WTC11 (cell line): Measurements from ENCODE around the gene RPS6KA2. TPM values are rescaled to one million over a fixed set of nuclear protein-coding genes. Genes with fewer than 3 reads are reported as not detected.

Source experiments
- ATAC-seq: fragments of 200-7000 bp; cut with Tn5 transposase; 2 replicates; pipeline ENCODE4 v1.10.0; 2021; ENCODE audit warnings: mild to moderate bottlenecking, moderate library complexity
- CTCF ChIA-PET: fragments of 300-600 bp; sonication (Branson Sonifier 250); formaldehyde crosslinking; loops from one replicate; lab custom pipeline; 2021; ENCODE audit warnings: antibody characterized with exemption; lab: Charles Lee
- POLR2A ChIA-PET: fragments of 350-600 bp; sonication (Branson Sonifier 250); formaldehyde crosslinking; loops from one replicate; lab custom pipeline; 2021; ENCODE audit warnings: antibody characterized with exemption; lab: Charles Lee
- DNase-seq: peaks from one replicate; pipeline ENCODE4 v3.0.0; 2021; ENCODE audit warnings: low spot score
- H3K27ac Mint-ChIP-seq: 2 replicates; pipeline ENCODE4 v1.8.0; 2021; ENCODE audit warnings: mixed read lengths
- H3K27me3 Mint-ChIP-seq: 2 replicates; pipeline ENCODE4 v1.8.0; 2021; ENCODE audit warnings: low read depth, mild to moderate bottlenecking, moderate library complexity, mixed read lengths
- H3K36me3 Mint-ChIP-seq: 2 replicates; pipeline ENCODE4 v1.8.0; 2021; ENCODE audit warnings: mixed read lengths
- H3K4me1 Mint-ChIP-seq: 2 replicates; pipeline ENCODE4 v1.8.0; 2022; ENCODE audit warnings: mixed read lengths
- H3K4me3 Mint-ChIP-seq: 2 replicates; pipeline ENCODE4 v1.8.0; 2021; ENCODE audit warnings: mild to moderate bottlenecking, moderate library complexity, mixed read lengths
- H3K9me3 Mint-ChIP-seq: 2 replicates; pipeline ENCODE4 v1.8.0; 2021; ENCODE audit warnings: mixed read lengths
- EMX1 ChIP-seq: fragments of 250-450 bp; sonication (Bioruptor Pico); IDR thresholded peaks from 2 replicates; pipeline ENCODE4 v1.8.0; 2021; ENCODE audit warnings: mild to moderate bottlenecking
- ESRRA ChIP-seq: sonication (generic); formaldehyde crosslinking; IDR thresholded peaks from 2 replicates; pipeline ENCODE4 v1.8.1; 2022; ENCODE audit warnings: mild to moderate bottlenecking, missing genetic modification reagents, borderline replicate concordance
- ETV6 ChIP-seq: sonication (generic); formaldehyde crosslinking; IDR thresholded peaks from 2 replicates; pipeline ENCODE4 v1.8.1; 2022; ENCODE audit warnings: mild to moderate bottlenecking, missing genetic modification reagents
- FOXJ3 ChIP-seq: sonication (generic); formaldehyde crosslinking; IDR thresholded peaks from 2 replicates; pipeline ENCODE4 v1.9.0; 2021; ENCODE audit warnings: missing genetic modification reagents, mild to moderate bottlenecking, borderline replicate concordance
- FOXP4 ChIP-seq: sonication (generic); formaldehyde crosslinking; IDR thresholded peaks from 2 replicates; pipeline ENCODE4 v1.8.0; 2022; ENCODE audit warnings: mild to moderate bottlenecking, missing genetic modification reagents
- HMGA2 ChIP-seq: fragments of 250-450 bp; sonication (Bioruptor Pico); IDR thresholded peaks from 2 replicates; pipeline ENCODE4 v1.4.0; 2021; ENCODE audit warnings: mild to moderate bottlenecking, moderate library complexity
- KAT7 ChIP-seq: sonication (generic); formaldehyde crosslinking; IDR thresholded peaks from 2 replicates; pipeline ENCODE4 v1.8.1; 2023; ENCODE audit warnings: missing genetic modification reagents, mild to moderate bottlenecking, borderline replicate concordance
- MAX ChIP-seq: sonication (generic); formaldehyde crosslinking; IDR thresholded peaks from 2 replicates; pipeline ENCODE4 v1.8.0; 2022; ENCODE audit warnings: mild to moderate bottlenecking, missing genetic modification reagents
- MLX ChIP-seq: sonication (generic); formaldehyde crosslinking; IDR thresholded peaks from 2 replicates; pipeline ENCODE4 v1.8.1; 2023; ENCODE audit warnings: mild to moderate bottlenecking, missing genetic modification reagents, moderate library complexity
- MXD4 ChIP-seq: fragments of 250-450 bp; sonication (Bioruptor Pico); IDR thresholded peaks from 2 replicates; pipeline ENCODE4 v1.8.0; 2021; ENCODE audit warnings: mild to moderate bottlenecking, moderate library complexity, borderline replicate concordance
- RORB ChIP-seq: fragments of 250-450 bp; sonication (Bioruptor Pico); IDR thresholded peaks from 2 replicates; pipeline ENCODE4 v1.9.0; 2021; ENCODE audit warnings: mild to moderate bottlenecking
- SMAD3 ChIP-seq: sonication (generic); formaldehyde crosslinking; IDR thresholded peaks from 2 replicates; pipeline ENCODE4 v1.8.0; 2022; ENCODE audit warnings: missing genetic modification reagents, mild to moderate bottlenecking, borderline replicate concordance
- ZNF121 ChIP-seq: sonication (generic); formaldehyde crosslinking; IDR thresholded peaks from 2 replicates; pipeline ENCODE4 v1.8.0; 2023; ENCODE audit warnings: missing genetic modification reagents
- ZNF263 ChIP-seq: sonication (generic); formaldehyde crosslinking; IDR thresholded peaks from 2 replicates; pipeline ENCODE4 v1.8.1; 2022; ENCODE audit warnings: low read depth, mild to moderate bottlenecking, moderate library complexity, missing genetic modification reagents
- ZNF317 ChIP-seq: sonication (generic); formaldehyde crosslinking; IDR thresholded peaks from 2 replicates; pipeline ENCODE4 v1.8.1; 2023; ENCODE audit warnings: low read depth, mild to moderate bottlenecking, moderate library complexity, missing genetic modification reagents, borderline replicate concordance
- ZNF423 ChIP-seq: fragments of 250-450 bp; sonication (Bioruptor Pico); IDR thresholded peaks from 2 replicates; pipeline ENCODE4 v2.1.2; 2022; ENCODE audit warnings: mild to moderate bottlenecking, moderate library complexity
- total RNA-seq: library from RNA; stranded (reverse); gene quantifications from 3 replicates; pipeline ENCODE4 v1.2.3, GENCODE V29; 2021
- TF ChIP-seq, protein P1 (sequence below): sonication (generic); formaldehyde crosslinking; IDR thresholded peaks from 2 replicates; pipeline ENCODE4 v1.8.1; 2022; ENCODE audit warnings: low read depth, mild to moderate bottlenecking, moderate library complexity, missing genetic modification reagents, borderline replicate concordance
- TF ChIP-seq, protein P2 (sequence below): fragments of 200-600 bp; IDR thresholded peaks from 2 replicates; pipeline ENCODE4 v1.8.0; 2022; ENCODE audit warnings: antibody characterized with exemption
- TF ChIP-seq, protein P3 (sequence below): sonication (generic); formaldehyde crosslinking; IDR thresholded peaks from 2 replicates; pipeline ENCODE4 v1.8.0; 2023; ENCODE audit warnings: missing genetic modification reagents, mild to moderate bottlenecking, borderline replicate concordance
- TF ChIP-seq, protein P4 (sequence below): sonication (generic); formaldehyde crosslinking; IDR thresholded peaks from 2 replicates; pipeline ENCODE4 v1.8.1; 2023; ENCODE audit warnings: mild to moderate bottlenecking, missing genetic modification reagents

The RPS6KA2 gene
- total RNA-seq, 1 experiment from 2014 or later: 24.2 TPM

GRCh38 chr6:166581091-166581511 is 46.0 kb downstream of the RPS6KA2 start (continued):
- no peak for TF ChIP-seq EMX1 (CRISPR knock-in tag)
- no peak for TF ChIP-seq ZNF423 (CRISPR knock-in tag)
- no peak for TF ChIP-seq RORB (CRISPR knock-in tag)
- no peak for TF ChIP-seq ZNF121 (CRISPR knock-in tag)
- no peak for TF ChIP-seq KAT7

GRCh38 chr6:166580076-166581050 is 46.7 kb downstream of the RPS6KA2 start:
- H3K4me1 Mint-ChIP-seq: peaks cover 42% of the 10 kb centered on the region
- peaks cover 27% of the 10 kb centered on the region for H3K9me3 Mint-ChIP-seq
- H3K27me3 Mint-ChIP-seq: peaks cover 5% of the 10 kb centered on the region; the same call in 1 of the 2 replicates
- peaks cover 34% of the 10 kb centered on the region for H3K36me3 Mint-ChIP-seq
- TF ChIP-seq HMGA2: no peak
- TF ChIP-seq MLX (CRISPR knock-in tag): no peak
- TF ChIP-seq MXD4: no peak
- TF ChIP-seq, protein P1, sequence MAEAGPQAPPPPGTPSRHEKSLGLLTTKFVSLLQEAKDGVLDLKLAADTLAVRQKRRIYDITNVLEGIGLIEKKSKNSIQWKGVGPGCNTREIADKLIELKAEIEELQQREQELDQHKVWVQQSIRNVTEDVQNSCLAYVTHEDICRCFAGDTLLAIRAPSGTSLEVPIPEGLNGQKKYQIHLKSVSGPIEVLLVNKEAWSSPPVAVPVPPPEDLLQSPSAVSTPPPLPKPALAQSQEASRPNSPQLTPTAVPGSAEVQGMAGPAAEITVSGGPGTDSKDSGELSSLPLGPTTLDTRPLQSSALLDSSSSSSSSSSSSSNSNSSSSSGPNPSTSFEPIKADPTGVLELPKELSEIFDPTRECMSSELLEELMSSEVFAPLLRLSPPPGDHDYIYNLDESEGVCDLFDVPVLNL (CRISPR knock-in tag): no peak
- TF ChIP-seq ZNF317 (CRISPR knock-in tag): no peak
- TF ChIP-seq ETV6: no peak
- TF ChIP-seq ESRRA: no peak
- TF ChIP-seq KAT7: no peak
- TF ChIP-seq FOXP4 (CRISPR knock-in tag): no peak
- no peak for TF ChIP-seq FOXJ3
- no peak for TF ChIP-seq SMAD3 (CRISPR knock-in tag)
- TF ChIP-seq MAX: no peak
- TF ChIP-seq, protein P2, sequence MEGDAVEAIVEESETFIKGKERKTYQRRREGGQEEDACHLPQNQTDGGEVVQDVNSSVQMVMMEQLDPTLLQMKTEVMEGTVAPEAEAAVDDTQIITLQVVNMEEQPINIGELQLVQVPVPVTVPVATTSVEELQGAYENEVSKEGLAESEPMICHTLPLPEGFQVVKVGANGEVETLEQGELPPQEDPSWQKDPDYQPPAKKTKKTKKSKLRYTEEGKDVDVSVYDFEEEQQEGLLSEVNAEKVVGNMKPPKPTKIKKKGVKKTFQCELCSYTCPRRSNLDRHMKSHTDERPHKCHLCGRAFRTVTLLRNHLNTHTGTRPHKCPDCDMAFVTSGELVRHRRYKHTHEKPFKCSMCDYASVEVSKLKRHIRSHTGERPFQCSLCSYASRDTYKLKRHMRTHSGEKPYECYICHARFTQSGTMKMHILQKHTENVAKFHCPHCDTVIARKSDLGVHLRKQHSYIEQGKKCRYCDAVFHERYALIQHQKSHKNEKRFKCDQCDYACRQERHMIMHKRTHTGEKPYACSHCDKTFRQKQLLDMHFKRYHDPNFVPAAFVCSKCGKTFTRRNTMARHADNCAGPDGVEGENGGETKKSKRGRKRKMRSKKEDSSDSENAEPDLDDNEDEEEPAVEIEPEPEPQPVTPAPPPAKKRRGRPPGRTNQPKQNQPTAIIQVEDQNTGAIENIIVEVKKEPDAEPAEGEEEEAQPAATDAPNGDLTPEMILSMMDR: no peak
- no peak for TF ChIP-seq ZNF263 (CRISPR knock-in tag)
- TF ChIP-seq, protein P3, sequence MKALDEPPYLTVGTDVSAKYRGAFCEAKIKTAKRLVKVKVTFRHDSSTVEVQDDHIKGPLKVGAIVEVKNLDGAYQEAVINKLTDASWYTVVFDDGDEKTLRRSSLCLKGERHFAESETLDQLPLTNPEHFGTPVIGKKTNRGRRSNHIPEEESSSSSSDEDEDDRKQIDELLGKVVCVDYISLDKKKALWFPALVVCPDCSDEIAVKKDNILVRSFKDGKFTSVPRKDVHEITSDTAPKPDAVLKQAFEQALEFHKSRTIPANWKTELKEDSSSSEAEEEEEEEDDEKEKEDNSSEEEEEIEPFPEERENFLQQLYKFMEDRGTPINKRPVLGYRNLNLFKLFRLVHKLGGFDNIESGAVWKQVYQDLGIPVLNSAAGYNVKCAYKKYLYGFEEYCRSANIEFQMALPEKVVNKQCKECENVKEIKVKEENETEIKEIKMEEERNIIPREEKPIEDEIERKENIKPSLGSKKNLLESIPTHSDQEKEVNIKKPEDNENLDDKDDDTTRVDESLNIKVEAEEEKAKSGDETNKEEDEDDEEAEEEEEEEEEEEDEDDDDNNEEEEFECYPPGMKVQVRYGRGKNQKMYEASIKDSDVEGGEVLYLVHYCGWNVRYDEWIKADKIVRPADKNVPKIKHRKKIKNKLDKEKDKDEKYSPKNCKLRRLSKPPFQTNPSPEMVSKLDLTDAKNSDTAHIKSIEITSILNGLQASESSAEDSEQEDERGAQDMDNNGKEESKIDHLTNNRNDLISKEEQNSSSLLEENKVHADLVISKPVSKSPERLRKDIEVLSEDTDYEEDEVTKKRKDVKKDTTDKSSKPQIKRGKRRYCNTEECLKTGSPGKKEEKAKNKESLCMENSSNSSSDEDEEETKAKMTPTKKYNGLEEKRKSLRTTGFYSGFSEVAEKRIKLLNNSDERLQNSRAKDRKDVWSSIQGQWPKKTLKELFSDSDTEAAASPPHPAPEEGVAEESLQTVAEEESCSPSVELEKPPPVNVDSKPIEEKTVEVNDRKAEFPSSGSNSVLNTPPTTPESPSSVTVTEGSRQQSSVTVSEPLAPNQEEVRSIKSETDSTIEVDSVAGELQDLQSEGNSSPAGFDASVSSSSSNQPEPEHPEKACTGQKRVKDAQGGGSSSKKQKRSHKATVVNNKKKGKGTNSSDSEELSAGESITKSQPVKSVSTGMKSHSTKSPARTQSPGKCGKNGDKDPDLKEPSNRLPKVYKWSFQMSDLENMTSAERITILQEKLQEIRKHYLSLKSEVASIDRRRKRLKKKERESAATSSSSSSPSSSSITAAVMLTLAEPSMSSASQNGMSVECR (CRISPR knock-in tag): no peak
- TF ChIP-seq, protein P4, sequence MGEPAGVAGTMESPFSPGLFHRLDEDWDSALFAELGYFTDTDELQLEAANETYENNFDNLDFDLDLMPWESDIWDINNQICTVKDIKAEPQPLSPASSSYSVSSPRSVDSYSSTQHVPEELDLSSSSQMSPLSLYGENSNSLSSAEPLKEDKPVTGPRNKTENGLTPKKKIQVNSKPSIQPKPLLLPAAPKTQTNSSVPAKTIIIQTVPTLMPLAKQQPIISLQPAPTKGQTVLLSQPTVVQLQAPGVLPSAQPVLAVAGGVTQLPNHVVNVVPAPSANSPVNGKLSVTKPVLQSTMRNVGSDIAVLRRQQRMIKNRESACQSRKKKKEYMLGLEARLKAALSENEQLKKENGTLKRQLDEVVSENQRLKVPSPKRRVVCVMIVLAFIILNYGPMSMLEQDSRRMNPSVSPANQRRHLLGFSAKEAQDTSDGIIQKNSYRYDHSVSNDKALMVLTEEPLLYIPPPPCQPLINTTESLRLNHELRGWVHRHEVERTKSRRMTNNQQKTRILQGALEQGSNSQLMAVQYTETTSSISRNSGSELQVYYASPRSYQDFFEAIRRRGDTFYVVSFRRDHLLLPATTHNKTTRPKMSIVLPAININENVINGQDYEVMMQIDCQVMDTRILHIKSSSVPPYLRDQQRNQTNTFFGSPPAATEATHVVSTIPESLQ (CRISPR knock-in tag): no peak
- ChIA-PET CTCF (no interaction called here), POLR2A (no interaction called here)
- H3K4me3 Mint-ChIP-seq: no peak overlapping the region
- DNase-seq: no peak
- H3K27ac Mint-ChIP-seq: no peak overlapping the region
- no peak for ATAC-seq
